K562 (cell line): ENCODE measurements around the gene GNAQ. TPM values are rescaled to one million over a fixed set of nuclear protein-coding genes. Genes with fewer than 3 reads are reported as not detected.

Source experiments
- ATAC-seq: fragments of 200-7000 bp; cut with Tn5 transposase; 3 replicates; pipeline ENCODE4 v1.9.1; 2020; ENCODE audit warnings: moderate library complexity
- BruUV-seq: library from RNA; stranded (reverse); fragments of 400-500 nt; replicated peaks from 2 replicates; lab custom pipeline; 2021; lab: Mats Ljungman, UMichigan
- CTCF ChIA-PET: fragments of 300-600 bp; formaldehyde crosslinking; extraction: SDS; loops from one replicate; lab custom pipeline; 2021; ENCODE audit warnings: low intra/inter-chr PET ratio; lab: Yijun Ruan, JAX
- POLR2A ChIA-PET: fragments of 300-600, 350-650 bp; sonication (Branson Sonifier 250); formaldehyde crosslinking; extraction: SDS; loops from one replicate; lab custom pipeline; 2021; ENCODE audit warnings: antibody characterized with exemption, inconsistent platforms; lab: Yijun Ruan, JAX
- DNase-seq, 4 experiments: peaks; one replicate each; pipeline versions ENCODE4 v3.0.0 to v3.0.0-alpha.2; 2011 to 2018; ENCODE audit warnings: low spot score in 3 of 4, mixed read lengths in 3 of 4; ENCODE audit errors: extremely low read depth in 1 of 4
- FAIRE-seq: peaks from 2 replicates; lab custom pipeline; 2011; peaks lifted over from hg19 to GRCh38; lab: Jason Lieb, UNC
- H2AFZ ChIP-seq: 2 replicates; pipeline ENCODE4 v1.6.0; 2011; ENCODE audit warnings: low read depth, low read length, control low read depth, inconsistent platforms
- H3K27ac ChIP-seq: fragments of 200-600 bp; 3 replicates; pipeline ENCODE4 v1.8.0; 2011; ENCODE audit warnings: low read depth, mild to moderate bottlenecking, control low read depth, inconsistent platforms, low read length, moderate library complexity, mixed read lengths; ENCODE audit errors: extremely low read depth
- H3K27me3 ChIP-seq, 2 experiments: fragments of 300-600 bp in 1 of 2; 2 replicates in 1 of 2; 3 replicates in 1 of 2; pipeline versions ENCODE4 v1.6.0 to v1.8.0; 2011; ENCODE audit warnings: inconsistent platforms in 2 of 2, low read length in 2 of 2, mild to moderate bottlenecking in 1 of 2, mixed read lengths in 1 of 2, moderate library complexity in 1 of 2; ENCODE audit not compliant: control insufficient read depth in 2 of 2, insufficient read depth in 2 of 2
- H3K36me3 ChIP-seq: fragments of 300-600 bp; 3 replicates; pipeline ENCODE4 v1.8.0; 2011; ENCODE audit warnings: mild to moderate bottlenecking, low read length, inconsistent platforms; ENCODE audit not compliant: control insufficient read depth, insufficient read depth
- H3K4me1 ChIP-seq, 2 experiments: fragments of 200-600 bp in 1 of 2; replicated peaks in 1 of 2; 2 replicates in 1 of 2; 3 replicates in 1 of 2; pipeline versions ENCODE4 v1.5.1 to v1.8.0; 2011; ENCODE audit warnings: inconsistent platforms in 2 of 2, low read length in 2 of 2, mild to moderate bottlenecking in 1 of 2, mixed read lengths in 1 of 2, moderate library complexity in 1 of 2; ENCODE audit not compliant: control insufficient read depth in 2 of 2, insufficient read depth in 2 of 2
- H3K4me2 ChIP-seq: 2 replicates; pipeline ENCODE4 v1.6.1; 2011; ENCODE audit warnings: low read length, control low read depth, inconsistent platforms, mixed read lengths; ENCODE audit not compliant: insufficient read depth
- H3K4me3 ChIP-seq: fragments of 200-600 bp; sonication (generic), shearing (Covaris generic); 2 replicates; pipeline ENCODE4 v1.5.1; 2016; ENCODE audit warnings: control low read depth, inconsistent platforms
- H3K79me2 ChIP-seq: fragments of 200-600 bp; 3 replicates; pipeline ENCODE4 v1.8.0; 2011; ENCODE audit warnings: low read length, inconsistent platforms; ENCODE audit not compliant: control insufficient read depth, insufficient read depth
- H3K9ac ChIP-seq, 2 experiments: 2 replicates each; pipeline versions ENCODE4 v1.6.0 to v1.6.1; 2011; ENCODE audit warnings: low read depth in 2 of 2, low read length in 2 of 2, control low read depth in 1 of 2, inconsistent platforms in 1 of 2, mild to moderate bottlenecking in 1 of 2, mixed read lengths in 1 of 2; ENCODE audit not compliant: insufficient read depth in 1 of 2
- H3K9me1 ChIP-seq: one replicate; pipeline ENCODE4 v1.6.0; 2011; ENCODE audit warnings: inconsistent platforms, mild to moderate bottlenecking, low read length, moderate library complexity; ENCODE audit not compliant: control insufficient read depth, insufficient read depth
- H3K9me3 ChIP-seq: replicated peaks from 2 replicates; pipeline ENCODE4 v1.5.1; 2011; ENCODE audit warnings: low read depth, low read length, inconsistent platforms; ENCODE audit not compliant: control insufficient read depth, insufficient read depth
- H4K20me1 ChIP-seq: replicated peaks from 2 replicates; pipeline ENCODE4 v1.6.1; 2011; ENCODE audit warnings: low read length, inconsistent platforms, mixed read lengths; ENCODE audit not compliant: control insufficient read depth, insufficient read depth
- CEBPB ChIP-seq: fragments of 450-650 bp; IDR thresholded peaks from 2 replicates; pipeline ENCODE4 v1.6.1; 2016; ENCODE audit warnings: missing genetic modification characterization, missing compliant biosample characterization
- DACH1 ChIP-seq: fragments of 450-650 bp; IDR thresholded peaks from 2 replicates; pipeline ENCODE4 v1.6.1; 2018; ENCODE audit not compliant: partially characterized antibody
- EP300 ChIP-seq: IDR thresholded peaks from 2 replicates; pipeline ENCODE4 v1.6.1; 2012; ENCODE audit warnings: low read length, improper control_type of control experiment
- GMEB1 ChIP-seq: fragments of 250-450 bp; sonication (Bioruptor Pico); IDR thresholded peaks from 2 replicates; pipeline ENCODE4 v1.4.0; 2020; ENCODE audit warnings: mild to moderate bottlenecking
- LARP7 ChIP-seq: fragments of 450-650 bp; IDR thresholded peaks from 2 replicates; pipeline ENCODE4 v1.6.1; 2016
- MED1 ChIP-seq: sonication (generic); formaldehyde crosslinking; IDR thresholded peaks from 2 replicates; pipeline ENCODE4 v1.8.1; 2023; ENCODE audit warnings: missing genetic modification reagents, borderline replicate concordance
- PRDM10 ChIP-seq: fragments of 450-650 bp; IDR thresholded peaks from 2 replicates; pipeline ENCODE4 v1.6.1; 2018; ENCODE audit not compliant: partially characterized antibody
- SAP30 ChIP-seq: fragments of 200-600 bp; sonication (generic); IDR thresholded peaks from 2 replicates; pipeline ENCODE4 v1.6.1; 2012; ENCODE audit warnings: borderline replicate concordance, low read depth, mild to moderate bottlenecking, moderate library complexity, low read length, control low read depth, inconsistent platforms; ENCODE audit not compliant: insufficient read depth, poor library complexity, severe bottlenecking
- SIN3B ChIP-seq: fragments of 450-650 bp; IDR thresholded peaks from 2 replicates; pipeline ENCODE4 v1.6.1; 2017; ENCODE audit warnings: low read depth, mild to moderate bottlenecking, moderate library complexity
- VEZF1 ChIP-seq: fragments of 200-800 bp; sonication (Bioruptor generic); IDR thresholded peaks from 2 replicates; pipeline ENCODE4 v1.6.1; 2017; ENCODE audit warnings: missing genetic modification characterization, missing compliant biosample characterization
- ZNF263 ChIP-seq: sonication (generic); formaldehyde crosslinking; IDR thresholded peaks from 2 replicates; pipeline ENCODE4 v1.8.0; 2022; ENCODE audit warnings: mild to moderate bottlenecking, missing genetic modification reagents, borderline replicate concordance
- ZNF431 ChIP-seq: sonication (generic); formaldehyde crosslinking; IDR thresholded peaks from 2 replicates; pipeline ENCODE4 v1.8.0; 2022; ENCODE audit warnings: mild to moderate bottlenecking, missing genetic modification reagents
- ZNF740 ChIP-seq, 3 experiments: fragments of 200-800 bp in 1 of 3; sonication (Bioruptor generic) in 1 of 3; sonication (generic) in 1 of 3; formaldehyde crosslinking in 1 of 3; IDR thresholded peaks; 2 replicates each; pipeline versions ENCODE4 v1.6.1 to v1.8.0; 2016 to 2022; ENCODE audit warnings: mild to moderate bottlenecking in 2 of 3, missing compliant biosample characterization in 2 of 3, missing genetic modification characterization in 2 of 3, missing genetic modification reagents in 1 of 3
- WGBS: fragments of 100-300 bp; shearing (Covaris generic); methylation state at CpG from one replicate; pipeline ENCODE4 v1.1.6; 2016; ENCODE audit warnings: low coverage, mixed read lengths; ENCODE audit not compliant: insufficient coverage; ENCODE audit errors: missing lambda C conversion rate; 5-methylcytosine and 5-hydroxymethylcytosine counted together
- in situ Hi-C: fragments of 300-500 bp; cut with MboI; formaldehyde crosslinking; loops from 4 replicates; pipeline ENCODE4 v1.15.0; 2018; ENCODE audit warnings: inconsistent platforms, mixed read lengths
- intact Hi-C: fragments of 100-400 bp; cut with micrococcal nuclease; formaldehyde crosslinking; loops from 2 replicates; pipeline ENCODE4 v1.14.2; 2022
- polyA plus RNA-seq, 8 experiments: library from polyadenylated mRNA; depleted of rRNA in 4 of 8; stranded (reverse) in 5 of 8; unstranded in 3 of 8; fragments of >200 nt; fragmentation: Nextera tagmentation in 2 of 8; fragmentation: Illumina TruSeq in 1 of 8; extraction: Ambion mirVana in 2 of 8; extraction: Trizol in 1 of 8; gene quantifications; 2 replicates each; pipeline versions ENCODE4 v1.2.1 to v1.2.3, GENCODE V29; 2011 to 2014; ENCODE audit warnings: inconsistent platforms in 1 of 8, missing spikeins in 1 of 8
- total RNA-seq, 7 experiments: library from RNA; depleted of rRNA in 6 of 7; stranded (reverse); fragments of >200 nt in 6 of 7; fragmentation: Illumina TruSeq in 2 of 7; extraction: Trizol in 2 of 7; gene quantifications; 2 replicates each; pipeline versions ENCODE4 v1.2.1 to v1.2.3, GENCODE V29; 2011 to 2021; ENCODE audit warnings: low replicate concordance in 1 of 7

Gene GNAQ
- total and polyA plus RNA-seq, 9 of the 15 experiments (the other 6 are each of a cell fraction or from before 2014, with no cell fraction given) = 4.8 to 27.9 (median 17.5) TPM

- Histone ChIP-seq H3K9me3 (no peaks in the 10 kb centered on the region), H3K79me2 (no peaks in the 10 kb centered on the region), H4K20me1 (no peaks in the 10 kb centered on the region), H2AFZ (no peak overlapping the region), H3K27ac (no peak overlapping the region), H3K9ac (no peak overlapping the region), H3K9me1 (no peaks in the 10 kb centered on the region), H3K27me3 (no peaks in the 10 kb centered on the region; a peak in 2 of 5 replicates), H3K4me2 (no peak overlapping the region), H3K4me1 (no peaks in the 10 kb centered on the region), H3K4me3 (no peak overlapping the region), H3K36me3 (no peaks in the 10 kb centered on the region)
- no peak for ATAC-seq
- intact Hi-C loops = loop anchor here (10.0 kb wide), 1 partner anchor 453 kb away; no protein-coding TSS in a partner anchor
- no peak for FAIRE-seq
- DNase-seq = no peak
- ChIA-PET POLR2A (no interaction called here), CTCF (no interaction called here)
- no TSS peak for BruUV-seq
- in situ Hi-C loops = no loop called here
- 0% methylated on average over 4 of the region's 4 CpGs for WGBS
- TF ChIP-seq MED1 = no peak
- no peak for TF ChIP-seq CEBPB (tag)
- no peak for TF ChIP-seq EP300
- TF ChIP-seq VEZF1 (CRISPR knock-in tag) = no peak
- TF ChIP-seq GMEB1 (CRISPR knock-in tag) = no peak
- no peak for TF ChIP-seq ZNF740 (CRISPR knock-in tag; IDR thresholded peaks at IDR 0.05)
- no peak for TF ChIP-seq ZNF740 (tag; IDR thresholded peaks at IDR 0.05)
- no peak for TF ChIP-seq ZNF263 (CRISPR knock-in tag)
- no peak for TF ChIP-seq DACH1
- TF ChIP-seq SIN3B = no peak
- TF ChIP-seq PRDM10 = no peak
- no peak for TF ChIP-seq SAP30
- no peak for TF ChIP-seq LARP7
- no peak for TF ChIP-seq ZNF431 (CRISPR knock-in tag)
These were observed 359.4 kb downstream of the GNAQ start for GRCh38 chr9:77672183-77672582.
